Ovary (tissue), 9 donors: Measurements from ENCODE around the gene SKI. TPM values are rescaled to one million over a fixed set of nuclear protein-coding genes. Genes with fewer than 3 reads are reported as not detected.
A peak's percentile ranks its signal among the peaks of the same experiment; 100 is the strongest.

Source experiments
- DNase-seq, 5 donors: peaks; one replicate each; pipeline ENCODE4 v3.0.0-alpha.2; 2019 to 2020
- H3K27ac ChIP-seq, 2 donors: fragments of 200-600 bp; one replicate each; pipeline versions ENCODE4 v1.5.1 to v1.8.0; 2019 to 2022
- H3K27me3 ChIP-seq: fragments of 200-600 bp; one replicate; pipeline ENCODE4 v1.8.0; 2022
- H3K36me3 ChIP-seq: fragments of 200-600 bp; sonication (generic); one replicate; pipeline ENCODE4 v1.5.1; 2019
- H3K4me1 ChIP-seq: one replicate; pipeline ENCODE4 v1.8.1; 2013; ENCODE audit warnings: mild to moderate bottlenecking, moderate library complexity; ENCODE audit not compliant: insufficient read depth
- H3K4me3 ChIP-seq: fragments of 200-600 bp; sonication (generic); one replicate; pipeline ENCODE4 v1.5.1; 2017
- H3K9me3 ChIP-seq, 2 donors: fragments of 200-600 bp in 1 of 2; sonication (generic) in 1 of 2; one replicate each; pipeline versions ENCODE4 v1.5.1 to v1.8.1; 2013 to 2019; ENCODE audit warnings: mild to moderate bottlenecking in 1 of 2, moderate library complexity in 1 of 2
- CTCF ChIP-seq, 3 donors: fragments of 450-650 bp in 2 of 3; fragments of 200-600 bp in 1 of 3; IDR thresholded peaks; one replicate each; pipeline versions ENCODE4 v1.5.1 to v1.8.0; 2016 to 2022; ENCODE audit warnings: antibody characterized with exemption in 3 of 3, mild to moderate bottlenecking in 1 of 3
- EP300 ChIP-seq: sonication (generic); formaldehyde crosslinking; IDR thresholded peaks from one replicate; pipeline ENCODE4 v1.6.1; 2017; ENCODE audit warnings: antibody characterized with exemption
- POLR2A ChIP-seq: fragments of 450-650 bp; IDR thresholded peaks from one replicate; pipeline ENCODE4 v1.6.1; 2017; ENCODE audit warnings: antibody characterized with exemption, mild to moderate bottlenecking, moderate library complexity
- WGBS, 3 donors: extraction: QIAGEN DNeasy Blood & Tissue Kit in 1 of 3; methylation state at CpG; one replicate each; pipeline versions ENCODE4 v1.1.5 to v1.1.7; 2013 to 2017; 5-methylcytosine and 5-hydroxymethylcytosine counted together
- intact Hi-C, 4 donors: fragments of 100-400 bp; cut with DNase I; formaldehyde crosslinking; loops; one replicate each; pipeline versions ENCODE4 v1.11.0 to v1.15.1; 2022 to 2023
- polyA plus RNA-seq, 2 donors: library from polyadenylated mRNA; stranded (reverse); fragments of 200-250 nt in 1 of 2; fragments of 350-450 nt in 1 of 2; fragmentation: Illumina TruSeq in 1 of 2; extraction: RNeasy Lipid Tissue Mini Kit (QIAGEN cat#74804) in 1 of 2; gene quantifications; one replicate each; pipeline ENCODE4 v1.2.3, GENCODE V29; 2013 to 2014
- total RNA-seq, 7 donors: library from RNA; depleted of rRNA in 2 of 7; stranded (reverse); fragments of >200 nt in 2 of 7; fragmentation: NEBNext Ultra II Directional in 3 of 7; extraction: Animal tissue kit (Norgen Biotek cat#: 25700) in 3 of 7; gene quantifications; one replicate each; pipeline versions ENCODE4 v1.1.0 to v1.2.4, GENCODE V29; 2016 to 2023
- donor health status: DM: no; HTN: no; CAD: no; lungs with moderate emphysema.
- donor health status: DM: no; HTN: no; CAD: no.
- donor health status: Bipolar disorder and iron deficiency.
- donor health status: DM: yes; HTN: yes; CAD: no.
- donor health status: DM: no; HTN: no; CAD: no.
- donor health status: DM: yes; HTN: yes; CAD: no.

The SKI gene
- total and polyA plus RNA-seq, 9 donors: 27.8 to 109 (median 79.1) TPM

GRCh38 chr1:2206813-2207487 is 21.2 kb upstream of the SKI start:
- 47 to 51% (median 47%) methylated on average over 12 to 16 of the region's 16 CpGs for WGBS, 3 donors
- Histone ChIP-seq H3K9me3 (no peaks in the 10 kb centered on the region), H3K4me1 (peaks cover 26% of the 10 kb centered on the region), H3K27me3 (no peaks in the 10 kb centered on the region), H3K36me3 (no peaks in the 10 kb centered on the region), H3K27ac (peak overlapping the region; percentile 72 to 88), H3K4me3 (peak overlapping the region; percentile 6)
- peak in 3 of 5 donors; percentile 46 to 72 (median 69) for DNase-seq
- intact Hi-C loops: no loop called here
- TF ChIP-seq EP300 (no peak), CTCF (IDR thresholded peaks at IDR 0.05) (no peak), POLR2A (no peak)

- TF ChIP-seq CTCF (IDR thresholded peaks at IDR 0.05) (no peak), POLR2A (no peak), EP300 (no peak)
- no peak overlapping the region for H3K4me3 ChIP-seq
- peak; percentile 50 to 76 (median 72) for DNase-seq
- H3K27ac ChIP-seq: peak overlapping the region; percentile 72 to 88
- H3K36me3 ChIP-seq: no peaks in the 10 kb centered on the region
- H3K4me1 ChIP-seq: peaks cover 35% of the 10 kb centered on the region
- H3K27me3 ChIP-seq: no peaks in the 10 kb centered on the region
- 55 to 61% (median 56%) methylated on average over 24 of the region's 24 CpGs for WGBS, 3 donors
- intact Hi-C loops: no loop called here
- no peaks in the 10 kb centered on the region for H3K9me3 ChIP-seq
Measured at GRCh38 chr1:2208309-2209239, 19.5 kb upstream of the SKI start.

GRCh38 chr1:2209400-2210083 is 18.6 kb upstream of the SKI start:
- Histone ChIP-seq H3K4me1 (peaks cover 40% of the 10 kb centered on the region), H3K4me3 (no peak overlapping the region), H3K27me3 (no peaks in the 10 kb centered on the region), H3K27ac (peak overlapping the region in 1 of 2 donors; percentile 88), H3K36me3 (no peaks in the 10 kb centered on the region), H3K9me3 (no peaks in the 10 kb centered on the region)
- intact Hi-C loops: no loop called here
- TF ChIP-seq CTCF (IDR thresholded peaks at IDR 0.05) (no peak), POLR2A (no peak), EP300 (no peak)
- 73 to 76% (median 73%) methylated on average over 17 to 18 of the region's 18 CpGs for WGBS, 3 donors
- peak; percentile 30 to 53 (median 44) for DNase-seq

- TF ChIP-seq POLR2A (no peak), EP300 (no peak)
- WGBS, 3 donors: 78 to 81% (median 79%) methylated on average over 19 of the region's 19 CpGs
- H3K4me3 ChIP-seq: no peak overlapping the region
- no peaks in the 10 kb centered on the region for H3K27me3 ChIP-seq
- no peaks in the 10 kb centered on the region for H3K36me3 ChIP-seq
- H3K27ac ChIP-seq: peak overlapping the region in 1 of 2 donors; percentile 88
- intact Hi-C loops: no loop called here
- H3K4me1 ChIP-seq: peaks cover 45% of the 10 kb centered on the region
- no peaks in the 10 kb centered on the region for H3K9me3 ChIP-seq
- DNase-seq: peak in 4 of 5 donors; percentile 42 to 51 (median 49)
Measured at GRCh38 chr1:2210084-2210653, 17.9 kb upstream of the SKI start.
